ENCODE data around the gene LHFPL6. TPM values are rescaled to one million over a fixed set of nuclear protein-coding genes. Genes with fewer than 3 reads are reported as not detected.
"Not testable (repeated sequence)": the region's sequence is repeated elsewhere in the genome, so short reads cannot be mapped to it uniquely, and the experiment has no call there.

LHFPL6 gene
- total RNA-seq, 1 donor = 0.31 TPM

- Histone ChIP-seq H3K27me3 (ENCODE audit: insufficient read depth, low read length) (no peaks in the 10 kb centered on the region), H3K4me3 (ENCODE audit: low read length) (no peak overlapping the region), H3K4me1 (ENCODE audit: insufficient read depth, low read length) (no peaks in the 10 kb centered on the region), H3K9me3 (ENCODE audit: low read depth, low read length) (no peaks in the 10 kb centered on the region)
Observed at GRCh38 chr13:39347926-39348901, 254.8 kb downstream of the LHFPL6 start.

GRCh38 chr13:39345982-39346381 lies 257.0 kb downstream of the LHFPL6 start:
- no peak overlapping the region for H3K4me3 ChIP-seq (ENCODE audit: low read length)
- H3K4me1 ChIP-seq (ENCODE audit: insufficient read depth, low read length) = no peaks in the 10 kb centered on the region
- no peaks in the 10 kb centered on the region for H3K27me3 ChIP-seq (ENCODE audit: insufficient read depth, low read length)
- H3K9me3 ChIP-seq (ENCODE audit: low read depth, low read length) = no peaks in the 10 kb centered on the region

- H3K27me3 ChIP-seq (ENCODE audit: insufficient read depth, low read length) = no peaks in the 10 kb centered on the region
- no peaks in the 10 kb centered on the region for H3K9me3 ChIP-seq (ENCODE audit: low read depth, low read length)
- H3K4me1 ChIP-seq (ENCODE audit: insufficient read depth, low read length) = no peaks in the 10 kb centered on the region
- no peak overlapping the region for H3K4me3 ChIP-seq (ENCODE audit: low read length)
Observed at GRCh38 chr13:39341251-39341650, 261.7 kb downstream of the LHFPL6 start.

- not testable (repeated sequence) for H3K9me3 ChIP-seq (ENCODE audit: low read depth, low read length); H3K4me3 ChIP-seq (ENCODE audit: low read length); H3K27me3 ChIP-seq (ENCODE audit: insufficient read depth, low read length); H3K4me1 ChIP-seq (ENCODE audit: insufficient read depth, low read length)
Observed at GRCh38 chr13:39338114-39338513, 264.9 kb downstream of the LHFPL6 start.

- H3K27me3 ChIP-seq (ENCODE audit: insufficient read depth, low read length) = no peaks in the 10 kb centered on the region
- no peaks in the 10 kb centered on the region for H3K4me1 ChIP-seq (ENCODE audit: insufficient read depth, low read length)
- no peak overlapping the region for H3K4me3 ChIP-seq (ENCODE audit: low read length)
- no peaks in the 10 kb centered on the region for H3K9me3 ChIP-seq (ENCODE audit: low read depth, low read length)
Observed at GRCh38 chr13:39336937-39337336, 266.1 kb downstream of the LHFPL6 start.

- H3K9me3 ChIP-seq (ENCODE audit: low read depth, low read length) = no peaks in the 10 kb centered on the region
- H3K4me1 ChIP-seq (ENCODE audit: insufficient read depth, low read length) = no peaks in the 10 kb centered on the region
- H3K27me3 ChIP-seq (ENCODE audit: insufficient read depth, low read length) = no peaks in the 10 kb centered on the region
- no peak overlapping the region for H3K4me3 ChIP-seq (ENCODE audit: low read length)
Observed at GRCh38 chr13:39336207-39336606, 266.8 kb downstream of the LHFPL6 start.

- H3K9me3 ChIP-seq (ENCODE audit: low read depth, low read length) = no peaks in the 10 kb centered on the region
- no peaks in the 10 kb centered on the region for H3K4me1 ChIP-seq (ENCODE audit: insufficient read depth, low read length)
- H3K27me3 ChIP-seq (ENCODE audit: insufficient read depth, low read length) = no peaks in the 10 kb centered on the region
- no peak overlapping the region for H3K4me3 ChIP-seq (ENCODE audit: low read length)
Observed at GRCh38 chr13:39335721-39336120, 267.3 kb downstream of the LHFPL6 start.

GRCh38 chr13:39330504-39330903 lies 272.5 kb downstream of the LHFPL6 start:
- no peaks in the 10 kb centered on the region for H3K27me3 ChIP-seq (ENCODE audit: insufficient read depth, low read length)
- no peaks in the 10 kb centered on the region for H3K4me1 ChIP-seq (ENCODE audit: insufficient read depth, low read length)
- no peaks in the 10 kb centered on the region for H3K9me3 ChIP-seq (ENCODE audit: low read depth, low read length)
- H3K4me3 ChIP-seq (ENCODE audit: low read length) = no peak overlapping the region

- H3K27me3 ChIP-seq (ENCODE audit: insufficient read depth, low read length) = no peaks in the 10 kb centered on the region
- H3K4me3 ChIP-seq (ENCODE audit: low read length) = no peak overlapping the region
- H3K4me1 ChIP-seq (ENCODE audit: insufficient read depth, low read length) = no peaks in the 10 kb centered on the region
- H3K9me3 ChIP-seq (ENCODE audit: low read depth, low read length) = no peaks in the 10 kb centered on the region
Observed at GRCh38 chr13:39329182-39329639, 273.8 kb downstream of the LHFPL6 start.

- Histone ChIP-seq H3K9me3 (ENCODE audit: low read depth, low read length) (no peaks in the 10 kb centered on the region), H3K4me1 (ENCODE audit: insufficient read depth, low read length) (no peaks in the 10 kb centered on the region), H3K27me3 (ENCODE audit: insufficient read depth, low read length) (no peaks in the 10 kb centered on the region), H3K4me3 (ENCODE audit: low read length) (no peak overlapping the region)
Observed at GRCh38 chr13:39327172-39327479, 275.9 kb downstream of the LHFPL6 start.

GRCh38 chr13:39326469-39327171 lies 276.4 kb downstream of the LHFPL6 start:
- Histone ChIP-seq H3K9me3 (ENCODE audit: low read depth, low read length) (no peaks in the 10 kb centered on the region), H3K27me3 (ENCODE audit: insufficient read depth, low read length) (no peaks in the 10 kb centered on the region), H3K4me1 (ENCODE audit: insufficient read depth, low read length) (no peaks in the 10 kb centered on the region), H3K4me3 (ENCODE audit: low read length) (no peak overlapping the region)

- H3K4me3 ChIP-seq (ENCODE audit: low read length) = no peak overlapping the region
- H3K9me3 ChIP-seq (ENCODE audit: low read depth, low read length) = no peaks in the 10 kb centered on the region
- H3K27me3 ChIP-seq (ENCODE audit: insufficient read depth, low read length) = no peaks in the 10 kb centered on the region
- H3K4me1 ChIP-seq (ENCODE audit: insufficient read depth, low read length) = no peaks in the 10 kb centered on the region
Observed at GRCh38 chr13:39324806-39325311, 278.1 kb downstream of the LHFPL6 start.

- no peak overlapping the region for H3K4me3 ChIP-seq (ENCODE audit: low read length)
- H3K4me1 ChIP-seq (ENCODE audit: insufficient read depth, low read length) = no peaks in the 10 kb centered on the region
- H3K9me3 ChIP-seq (ENCODE audit: low read depth, low read length) = no peaks in the 10 kb centered on the region
- H3K27me3 ChIP-seq (ENCODE audit: insufficient read depth, low read length) = no peaks in the 10 kb centered on the region
Observed at GRCh38 chr13:39322836-39323585, 280.0 kb downstream of the LHFPL6 start.

- no peaks in the 10 kb centered on the region for H3K9me3 ChIP-seq (ENCODE audit: low read depth, low read length)
- no peaks in the 10 kb centered on the region for H3K4me1 ChIP-seq (ENCODE audit: insufficient read depth, low read length)
- H3K27me3 ChIP-seq (ENCODE audit: insufficient read depth, low read length) = no peaks in the 10 kb centered on the region
- no peak overlapping the region for H3K4me3 ChIP-seq (ENCODE audit: low read length)
Observed at GRCh38 chr13:39321574-39321973, 281.4 kb downstream of the LHFPL6 start.

GRCh38 chr13:39318161-39318560 lies 284.8 kb downstream of the LHFPL6 start:
- Histone ChIP-seq H3K4me1 (ENCODE audit: insufficient read depth, low read length) (no peaks in the 10 kb centered on the region), H3K4me3 (ENCODE audit: low read length) (no peak overlapping the region), H3K9me3 (ENCODE audit: low read depth, low read length) (no peaks in the 10 kb centered on the region), H3K27me3 (ENCODE audit: insufficient read depth, low read length) (no peaks in the 10 kb centered on the region)

Data from mononuclear cell (primary cell).